Measurements from ENCODE around the gene MAMDC4. TPM values are rescaled to one million over a fixed set of nuclear protein-coding genes. Genes with fewer than 3 reads are reported as not detected.

MAMDC4 gene
- 0.71 and 1.4 TPM in 2 replicates for total RNA-seq

DNA sequence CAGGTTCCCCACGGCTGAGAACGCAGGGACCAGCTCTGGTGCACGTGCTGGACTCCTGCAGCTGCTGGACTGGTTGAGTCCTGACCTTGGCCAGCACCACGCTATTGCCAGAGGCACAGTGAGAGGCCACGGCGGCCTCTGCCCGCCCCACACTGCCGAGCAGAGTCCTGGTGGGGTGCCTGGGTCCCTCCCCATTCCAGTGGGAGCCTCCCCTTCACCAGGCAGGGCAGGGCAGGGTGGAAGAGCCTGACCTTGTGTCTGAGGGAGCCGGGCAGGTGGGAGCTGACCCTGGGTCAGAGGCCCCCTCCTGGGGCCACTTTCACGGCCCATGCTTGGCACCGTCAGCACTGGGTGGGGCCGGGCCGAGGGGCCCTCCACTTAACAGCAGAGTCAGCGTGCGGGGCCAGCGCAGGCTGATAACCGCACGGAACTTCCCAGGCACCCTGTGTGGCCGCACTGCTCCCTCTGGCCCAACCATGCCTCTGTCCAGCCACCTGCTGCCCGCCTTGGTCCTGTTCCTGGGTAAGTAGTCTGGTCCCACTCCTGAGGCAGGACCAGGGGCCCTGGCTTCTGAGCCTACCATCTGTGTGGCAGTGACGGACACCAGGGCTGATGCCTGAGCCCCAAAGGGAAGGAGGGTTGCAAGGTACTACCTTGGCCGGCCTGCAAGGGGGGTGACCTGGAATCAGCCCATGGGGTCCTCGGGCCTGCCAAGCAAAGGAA, at the start of gene MAMDC4:
Gene MAMDC4, plus strand, starts transcription at position 406 of the 723 bp plus-strand sequence. Its CDS starts 71 bp downstream, at position 477.

GRCh38 chr9:136807281-136808074, 44.7 kb upstream of the MAMDC4 start, which contains the start of gene RABL6:
RABL6 (plus strand) TSS chr9:136807948; CDS start chr9:136808197, 249 bp downstream.

DNA sequence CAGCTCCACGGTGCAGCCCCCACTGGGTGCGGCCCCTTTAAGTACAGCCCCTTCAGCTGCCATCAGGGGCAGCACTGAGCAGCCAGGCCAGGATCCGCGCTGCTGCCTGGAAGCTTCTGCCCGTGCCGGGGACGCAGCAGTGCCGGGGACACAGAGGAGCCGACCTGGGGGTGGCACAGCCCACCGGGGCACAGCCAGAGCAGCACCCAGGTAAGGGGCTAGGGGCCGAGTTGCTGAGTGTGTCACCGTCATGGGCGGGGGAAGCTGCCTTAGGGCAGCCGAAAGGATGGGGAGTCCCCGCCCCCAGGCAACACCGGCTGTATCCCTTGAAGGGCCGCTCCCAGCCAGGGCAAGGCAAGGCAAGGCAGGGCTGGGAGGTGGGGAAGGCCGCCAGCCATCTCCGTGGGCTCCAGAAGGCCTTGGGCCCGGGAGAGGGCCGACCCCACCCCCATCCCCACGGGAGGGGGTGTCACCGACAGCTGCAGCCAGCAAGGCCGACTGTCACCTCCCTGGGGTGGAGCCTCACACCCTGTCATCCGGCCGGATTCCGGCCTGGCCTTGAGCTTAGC, 9.7 kb upstream of the MAMDC4 start, which contains the start of gene AJM1:
Gene AJM1, plus strand, starts transcription at position 99 of the 569 bp plus-strand sequence. CDS start 1,937 bp downstream, outside the sequence.

GRCh38 chr9:136849038-136849959, 2.8 kb upstream of the MAMDC4 start, which contains the start of gene PHPT1:
PHPT1 (plus strand) TSS chr9:136849409; CDS start chr9:136849431, 22 bp downstream.

GRCh38 chr9:136885950-136886578, 33.9 kb downstream of the MAMDC4 start, which contains the start of gene TRAF2:
TRAF2 (plus strand) TSS chr9:136886516; CDS start chr9:136898741, 12,225 bp downstream.

Other genes starting within 250 kb of the MAMDC4 start
- gene EGFL7, start 189.4 kb upstream of the MAMDC4 start, total RNA-seq = 18.7 and 19.3 TPM in 2 replicates
- gene AGPAT2, start 164.9 kb upstream of the MAMDC4 start, total RNA-seq = 64.7 and 73.2 TPM in 2 replicates
- 0.86 TPM in 1 of 2 replicates, not detected in the other for gene DIPK1B, start 139.8 kb upstream of the MAMDC4 start, total RNA-seq
- gene LCN10, start 109.4 kb upstream of the MAMDC4 start, total RNA-seq = not detected in 2 replicates
- not detected in 2 replicates for gene LCN6, start 103.8 kb upstream of the MAMDC4 start, total RNA-seq
- gene LCN8, start 94.1 kb upstream of the MAMDC4 start, total RNA-seq = not detected in 2 replicates
- gene LCN15, start 87.8 kb upstream of the MAMDC4 start, total RNA-seq = not detected in 2 replicates
- gene TMEM141, start 61.0 kb upstream of the MAMDC4 start, total RNA-seq = 84.2 and 107 TPM in 2 replicates
- under 0.01 TPM in 1 of 2 replicates, not detected in the other for gene CCDC183, start 56.0 kb upstream of the MAMDC4 start, total RNA-seq
- gene RABL6, start 44.4 kb upstream of the MAMDC4 start, total RNA-seq = 93.4 and 94.1 TPM in 2 replicates
- gene AJM1, start 9.9 kb upstream of the MAMDC4 start, total RNA-seq = 1.4 TPM in 1 of 2 replicates, not detected in the other
- gene PHPT1, start 2.9 kb upstream of the MAMDC4 start, total RNA-seq = 116 and 117 TPM in 2 replicates
- gene EDF1, start 14.0 kb downstream of the MAMDC4 start, total RNA-seq = 389 and 408 TPM in 2 replicates
- 10.3 and 13.5 TPM in 2 replicates for gene TRAF2, start 34.2 kb downstream of the MAMDC4 start, total RNA-seq
- gene FBXW5, start 92.4 kb downstream of the MAMDC4 start, total RNA-seq = 150 and 202 TPM in 2 replicates
- not detected in 2 replicates for gene C8G, start 92.9 kb downstream of the MAMDC4 start, total RNA-seq
- gene LCN12, start 99.9 kb downstream of the MAMDC4 start, total RNA-seq = not detected in 2 replicates
- gene PTGDS, start 125.2 kb downstream of the MAMDC4 start, total RNA-seq = 16.1 and 28.3 TPM in 2 replicates
- 0.29 and 0.35 TPM in 2 replicates for gene LCNL1, start 130.6 kb downstream of the MAMDC4 start, total RNA-seq
- gene PAXX, start 140.1 kb downstream of the MAMDC4 start, total RNA-seq = 38.8 and 45.3 TPM in 2 replicates
- 21.6 and 29.6 TPM in 2 replicates for gene CLIC3, start 144.2 kb downstream of the MAMDC4 start, total RNA-seq
- 12.8 and 52.2 TPM in 2 replicates for gene ABCA2, start 175.9 kb downstream of the MAMDC4 start, total RNA-seq
- not detected in 2 replicates for gene FUT7, start 179.7 kb downstream of the MAMDC4 start, total RNA-seq
- gene NPDC1, start 193.8 kb downstream of the MAMDC4 start, total RNA-seq = 24.2 and 27.3 TPM in 2 replicates
- 0.58 TPM in 1 of 2 replicates, not detected in the other for gene ENTPD2, start 201.7 kb downstream of the MAMDC4 start, total RNA-seq
- 17.3 and 17.5 TPM in 2 replicates for gene SAPCD2, start 218.2 kb downstream of the MAMDC4 start, total RNA-seq
- gene UAP1L1, start 225.2 kb downstream of the MAMDC4 start, total RNA-seq = 4.6 and 5.5 TPM in 2 replicates
- 122 and 133 TPM in 2 replicates for gene MAN1B1, start 234.6 kb downstream of the MAMDC4 start, total RNA-seq

Data from myometrial cell (primary cell).